Measurements from ENCODE around the gene KRT6B.
"Not testable (repeated sequence)": the region's sequence is repeated elsewhere in the genome, so short reads cannot be mapped to it uniquely, and the experiment has no call there.

KRT6B gene

DNA sequence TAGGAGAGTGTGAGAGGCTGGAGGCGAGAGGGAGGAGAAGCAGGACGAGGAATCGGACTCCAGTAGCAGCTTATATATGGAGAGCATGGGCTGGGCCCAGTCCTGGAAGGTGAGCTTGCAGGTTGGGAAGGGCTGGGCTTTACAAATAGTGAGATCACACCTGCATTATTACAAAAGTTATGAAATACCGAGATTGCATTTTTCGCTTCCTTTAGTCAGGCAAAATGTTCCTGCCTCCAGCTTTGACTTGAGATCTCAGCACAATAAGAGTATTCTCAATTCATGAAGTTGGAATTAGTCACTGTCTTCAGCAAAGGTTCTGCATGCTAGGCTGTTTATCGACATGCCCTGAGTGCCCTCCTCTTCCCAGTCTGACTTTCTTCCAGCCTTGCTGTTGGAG, at the start of gene KRT6B:
TSS of gene KRT6B (minus strand) at position 46 of the 400 bp plus-strand sequence. CDS start 68 bp downstream, outside the sequence.
- peaks cover 5% of the 10 kb centered on the region for H3K27me3 Mint-ChIP-seq (ENCODE audit: low read depth)
- no peaks in the 10 kb centered on the region for H3K9me3 Mint-ChIP-seq
- H3K36me3 Mint-ChIP-seq (ENCODE audit: low read depth) = no peaks in the 10 kb centered on the region
- H3K4me3 Mint-ChIP-seq = no peak within 1 kb of the TSS
- H3K27ac Mint-ChIP-seq = no peak within 1 kb of the TSS
- H3K4me1 Mint-ChIP-seq = no peaks in the 10 kb centered on the region
- TF ChIP-seq, protein P1, sequence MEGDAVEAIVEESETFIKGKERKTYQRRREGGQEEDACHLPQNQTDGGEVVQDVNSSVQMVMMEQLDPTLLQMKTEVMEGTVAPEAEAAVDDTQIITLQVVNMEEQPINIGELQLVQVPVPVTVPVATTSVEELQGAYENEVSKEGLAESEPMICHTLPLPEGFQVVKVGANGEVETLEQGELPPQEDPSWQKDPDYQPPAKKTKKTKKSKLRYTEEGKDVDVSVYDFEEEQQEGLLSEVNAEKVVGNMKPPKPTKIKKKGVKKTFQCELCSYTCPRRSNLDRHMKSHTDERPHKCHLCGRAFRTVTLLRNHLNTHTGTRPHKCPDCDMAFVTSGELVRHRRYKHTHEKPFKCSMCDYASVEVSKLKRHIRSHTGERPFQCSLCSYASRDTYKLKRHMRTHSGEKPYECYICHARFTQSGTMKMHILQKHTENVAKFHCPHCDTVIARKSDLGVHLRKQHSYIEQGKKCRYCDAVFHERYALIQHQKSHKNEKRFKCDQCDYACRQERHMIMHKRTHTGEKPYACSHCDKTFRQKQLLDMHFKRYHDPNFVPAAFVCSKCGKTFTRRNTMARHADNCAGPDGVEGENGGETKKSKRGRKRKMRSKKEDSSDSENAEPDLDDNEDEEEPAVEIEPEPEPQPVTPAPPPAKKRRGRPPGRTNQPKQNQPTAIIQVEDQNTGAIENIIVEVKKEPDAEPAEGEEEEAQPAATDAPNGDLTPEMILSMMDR (IDR thresholded peaks at IDR 0.05; ENCODE audit: unreplicated experiment in 3 of 3) = no peak

DNA sequence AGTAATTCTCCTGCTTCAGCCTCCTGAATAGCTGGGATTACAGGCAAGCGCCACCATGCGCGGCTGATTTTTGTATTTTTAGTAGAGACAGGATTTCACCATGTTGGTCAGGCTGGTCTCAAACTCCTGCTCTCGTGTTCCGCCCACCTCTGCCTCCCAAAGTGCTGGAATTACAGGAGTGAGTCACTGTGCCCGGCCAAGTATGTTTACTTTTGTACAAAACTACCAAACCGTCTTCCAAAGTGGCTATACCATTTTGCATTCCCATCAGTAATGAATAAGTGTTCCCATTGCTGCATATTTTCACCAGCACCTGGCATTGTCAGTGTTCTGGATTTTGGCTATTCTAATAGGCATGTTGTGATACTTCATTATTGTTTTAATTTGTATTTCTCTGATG, 49.5 kb upstream of the KRT6B start:
- H3K36me3 Mint-ChIP-seq (ENCODE audit: low read depth) = no peaks in the 10 kb centered on the region
- no peak overlapping the region for H3K4me3 Mint-ChIP-seq
- peaks cover 2% of the 10 kb centered on the region for H3K4me1 Mint-ChIP-seq
- H3K9me3 Mint-ChIP-seq = peaks cover 14% of the 10 kb centered on the region
- peaks cover 10% of the 10 kb centered on the region for H3K27me3 Mint-ChIP-seq (ENCODE audit: low read depth)
- TF ChIP-seq, protein P1 (IDR thresholded peaks at IDR 0.05; ENCODE audit: unreplicated experiment in 3 of 3) = no peak
- no peak overlapping the region for H3K27ac Mint-ChIP-seq

DNA sequence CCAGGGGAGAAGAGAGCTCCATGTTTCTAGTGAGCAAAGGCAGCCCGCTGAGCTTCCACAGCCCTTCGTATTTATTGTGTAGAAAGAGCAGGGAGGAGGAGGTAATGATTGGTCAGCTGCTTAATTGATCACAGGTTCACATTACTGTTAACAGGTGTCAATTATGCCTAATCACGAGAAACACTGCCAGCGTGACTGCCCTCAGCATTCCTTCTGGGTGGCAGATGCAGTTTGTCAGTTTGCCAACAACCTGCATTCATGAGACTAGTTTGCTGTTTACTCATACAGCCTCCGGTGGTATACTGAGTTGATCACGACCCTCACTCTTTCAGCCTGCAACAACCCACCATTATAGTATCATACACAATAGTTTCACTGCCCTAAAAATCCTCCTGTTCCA, 48.6 kb upstream of the KRT6B start:
- not testable (repeated sequence) for H3K36me3 Mint-ChIP-seq (ENCODE audit: low read depth); H3K27ac Mint-ChIP-seq; H3K4me3 Mint-ChIP-seq
- Mint-ChIP-seq H3K27me3 (ENCODE audit: low read depth) (peaks cover 11% of the 10 kb centered on the region), H3K9me3 (peaks cover 14% of the 10 kb centered on the region), H3K4me1 (peaks cover 11% of the 10 kb centered on the region)

DNA sequence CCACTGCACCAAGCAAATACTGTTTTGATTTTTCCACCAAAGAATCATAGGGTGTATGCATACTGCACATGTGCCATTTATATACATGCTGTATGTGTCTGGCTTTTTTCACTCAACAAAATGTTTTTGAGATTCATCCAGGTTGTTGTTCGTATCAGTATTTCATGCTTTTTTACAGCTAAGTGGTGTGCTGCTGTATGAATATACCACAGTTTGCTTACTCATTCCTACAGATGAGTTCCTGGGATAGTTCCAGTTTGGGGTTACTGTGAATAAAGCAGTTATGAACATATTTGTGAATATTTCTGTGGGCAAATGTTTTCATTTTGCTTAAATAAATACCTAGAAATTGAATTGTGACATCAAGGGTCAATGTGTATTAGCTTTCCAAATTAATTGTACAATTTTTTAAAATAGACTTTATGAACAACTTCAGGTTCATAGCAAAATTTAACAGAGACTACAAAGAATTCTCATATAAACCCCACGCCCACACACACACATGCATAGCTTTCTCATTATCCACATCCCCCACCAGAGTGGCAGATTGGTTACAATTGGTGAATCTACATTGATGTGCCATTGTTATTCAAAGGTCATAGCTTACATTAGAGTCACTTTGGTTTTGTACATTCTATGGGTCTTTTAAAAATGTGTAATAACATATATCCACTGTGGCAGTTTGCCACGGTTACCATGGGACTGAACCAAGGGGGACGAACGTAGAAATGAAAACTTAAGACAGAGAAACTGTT, 48.0 kb upstream of the KRT6B start:
- peaks cover 17% of the 10 kb centered on the region for H3K4me1 Mint-ChIP-seq
- TF ChIP-seq, protein P1 (IDR thresholded peaks at IDR 0.05; ENCODE audit: unreplicated experiment in 3 of 3) = no peak
- H3K9me3 Mint-ChIP-seq = peaks cover 12% of the 10 kb centered on the region
- H3K36me3 Mint-ChIP-seq (ENCODE audit: low read depth) = no peaks in the 10 kb centered on the region
- H3K27me3 Mint-ChIP-seq (ENCODE audit: low read depth) = peaks cover 11% of the 10 kb centered on the region
- H3K4me3 Mint-ChIP-seq = no peak overlapping the region
- no peak overlapping the region for H3K27ac Mint-ChIP-seq

DNA sequence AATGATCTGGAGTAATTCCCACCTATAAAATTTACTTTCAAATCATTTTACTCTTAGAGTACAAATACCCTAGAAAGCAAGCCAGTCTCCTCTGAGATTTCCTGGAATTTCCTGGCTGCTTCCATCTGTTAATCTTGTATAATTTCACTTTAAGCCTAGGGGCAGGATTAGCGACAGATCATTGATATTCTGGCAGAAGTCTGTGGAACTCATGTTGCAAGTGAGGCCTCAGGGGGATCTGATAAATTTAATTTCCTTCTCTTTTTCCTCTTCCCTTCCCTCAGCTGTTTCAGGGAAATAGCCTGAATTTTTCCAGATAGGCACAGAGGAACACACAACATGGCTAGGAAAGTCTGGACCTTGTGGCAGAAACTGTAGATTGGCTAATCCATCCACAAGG, 47.0 kb upstream of the KRT6B start:
- TF ChIP-seq, protein P1 (IDR thresholded peaks at IDR 0.05; ENCODE audit: unreplicated experiment in 3 of 3) = no peak
- H3K36me3 Mint-ChIP-seq (ENCODE audit: low read depth) = no peaks in the 10 kb centered on the region
- H3K27ac Mint-ChIP-seq = no peak overlapping the region
- H3K4me1 Mint-ChIP-seq = peaks cover 19% of the 10 kb centered on the region
- H3K9me3 Mint-ChIP-seq = peaks cover 12% of the 10 kb centered on the region
- no peak overlapping the region for H3K4me3 Mint-ChIP-seq
- peaks cover 14% of the 10 kb centered on the region for H3K27me3 Mint-ChIP-seq (ENCODE audit: low read depth)

DNA sequence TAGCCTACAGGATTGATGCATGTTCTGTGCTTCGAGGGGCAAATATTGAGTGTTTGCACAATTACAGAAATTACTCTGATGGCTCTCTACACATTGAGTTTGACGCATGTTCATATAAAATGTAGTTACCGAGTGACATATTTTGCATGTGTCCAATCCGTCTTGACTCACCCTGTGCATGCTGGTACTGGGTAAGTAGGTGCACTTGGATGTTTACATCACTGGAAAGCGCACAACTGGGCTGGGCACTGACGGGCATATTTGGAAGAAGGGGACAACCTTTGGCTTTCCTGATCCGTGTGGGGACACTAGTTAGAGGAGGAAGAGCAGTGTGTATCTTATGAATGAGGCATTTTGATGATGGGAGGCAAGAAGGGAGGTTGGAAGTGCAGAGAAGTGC, 46.0 kb upstream of the KRT6B start:
- no peak overlapping the region for H3K4me3 Mint-ChIP-seq
- TF ChIP-seq, protein P1 (IDR thresholded peaks at IDR 0.05; ENCODE audit: unreplicated experiment in 3 of 3) = no peak

More for the DNA sequence above, 46.0 kb upstream of the KRT6B start:
- H3K9me3 Mint-ChIP-seq = peaks cover 12% of the 10 kb centered on the region
- no peaks in the 10 kb centered on the region for H3K36me3 Mint-ChIP-seq (ENCODE audit: low read depth)
- H3K27me3 Mint-ChIP-seq (ENCODE audit: low read depth) = peaks cover 14% of the 10 kb centered on the region
- H3K4me1 Mint-ChIP-seq = peaks cover 19% of the 10 kb centered on the region
- no peak overlapping the region for H3K27ac Mint-ChIP-seq

Measured in nephron (organoid).